OCI-LY7 (cell line): ENCODE measurements around the gene KIAA1755.

Experiments used
- CTCF ChIP-seq: fragments of 200-600 bp; sonication (generic); conservative IDR thresholded peaks from 2 replicates; pipeline ENCODE4 v1.5.1; 2014; ENCODE audit warnings: mild to moderate bottlenecking, antibody characterized with exemption, low read length, moderate library complexity, mixed read lengths
- EZH2phosphoT487 ChIP-seq: fragments of 200-600 bp; sonication (generic); IDR thresholded peaks from 2 replicates; pipeline ENCODE4 v1.6.1; 2018; ENCODE audit warnings: low read depth, borderline replicate concordance, mild to moderate bottlenecking, mixed run types, antibody characterized with exemption, low read length, moderate library complexity, mixed read lengths

DNA sequence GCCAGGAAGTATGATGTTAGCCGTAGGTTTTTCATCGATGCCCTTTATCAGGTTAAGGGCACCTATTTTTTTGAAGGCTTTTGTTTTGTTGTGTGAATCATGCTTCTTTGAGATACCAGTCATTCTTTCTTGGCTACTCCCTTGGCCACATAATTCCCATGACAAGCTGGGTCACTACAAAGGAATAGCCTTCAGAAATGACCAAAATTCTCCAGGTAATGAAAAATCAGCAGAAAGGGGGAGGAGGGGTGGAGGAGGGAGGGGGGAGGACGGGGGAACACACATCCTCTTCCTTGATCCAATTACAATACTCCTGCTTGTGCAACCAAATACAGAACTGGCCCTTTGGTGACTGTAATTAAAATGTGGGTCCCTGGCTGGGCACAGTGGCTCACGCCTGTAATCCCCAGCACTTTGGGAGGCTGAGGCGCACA lies 73.7 kb downstream of the KIAA1755 start:
- TF ChIP-seq CTCF, result no peak
- no peak for TF ChIP-seq EZH2phosphoT487
